Chondrocyte (in vitro differentiated cells): Measurements from ENCODE around the gene GRIK4. TPM values are rescaled to one million over a fixed set of nuclear protein-coding genes. Genes with fewer than 3 reads are reported as not detected.

Source experiments
- DNase-seq: peaks from one replicate; pipeline ENCODE4 v3.0.0; 2021; ENCODE audit warnings: mixed read lengths, low spot score
- H3K27ac Mint-ChIP-seq: one replicate; pipeline ENCODE4 v1.8.0; 2021; ENCODE audit warnings: mild to moderate bottlenecking, moderate library complexity, mixed read lengths; ENCODE audit not compliant: unreplicated experiment
- H3K27me3 Mint-ChIP-seq: 2 replicates; pipeline ENCODE4 v1.8.0; 2021; ENCODE audit warnings: low read depth, mixed read lengths
- H3K36me3 Mint-ChIP-seq: 2 replicates; pipeline ENCODE4 v1.8.0; 2021; ENCODE audit warnings: low read depth, mixed read lengths
- H3K4me1 Mint-ChIP-seq: 2 replicates; pipeline ENCODE4 v1.8.0; 2021; ENCODE audit warnings: low read depth, mild to moderate bottlenecking, mixed read lengths
- H3K4me3 Mint-ChIP-seq: one replicate; pipeline ENCODE4 v1.8.0; 2021; ENCODE audit warnings: mild to moderate bottlenecking, moderate library complexity, mixed read lengths; ENCODE audit not compliant: unreplicated experiment
- H3K9me3 Mint-ChIP-seq: 2 replicates; pipeline ENCODE4 v1.8.0; 2021; ENCODE audit warnings: low read depth, mixed read lengths
- total RNA-seq: library from RNA; stranded (reverse); gene quantifications from 3 replicates; pipeline ENCODE4 v1.2.1, GENCODE V29; 2021
- TF ChIP-seq, protein P1 (sequence below): fragments of 200-600 bp; sonication (generic); IDR thresholded peaks from 2 replicates; pipeline ENCODE4 v1.5.0; 2021; ENCODE audit warnings: antibody characterized with exemption, mild to moderate bottlenecking, moderate library complexity

Gene GRIK4
- total RNA-seq, 1 donor from 2014 or later = 0.37 TPM

- no peak for DNase-seq
- TF ChIP-seq, protein P1, sequence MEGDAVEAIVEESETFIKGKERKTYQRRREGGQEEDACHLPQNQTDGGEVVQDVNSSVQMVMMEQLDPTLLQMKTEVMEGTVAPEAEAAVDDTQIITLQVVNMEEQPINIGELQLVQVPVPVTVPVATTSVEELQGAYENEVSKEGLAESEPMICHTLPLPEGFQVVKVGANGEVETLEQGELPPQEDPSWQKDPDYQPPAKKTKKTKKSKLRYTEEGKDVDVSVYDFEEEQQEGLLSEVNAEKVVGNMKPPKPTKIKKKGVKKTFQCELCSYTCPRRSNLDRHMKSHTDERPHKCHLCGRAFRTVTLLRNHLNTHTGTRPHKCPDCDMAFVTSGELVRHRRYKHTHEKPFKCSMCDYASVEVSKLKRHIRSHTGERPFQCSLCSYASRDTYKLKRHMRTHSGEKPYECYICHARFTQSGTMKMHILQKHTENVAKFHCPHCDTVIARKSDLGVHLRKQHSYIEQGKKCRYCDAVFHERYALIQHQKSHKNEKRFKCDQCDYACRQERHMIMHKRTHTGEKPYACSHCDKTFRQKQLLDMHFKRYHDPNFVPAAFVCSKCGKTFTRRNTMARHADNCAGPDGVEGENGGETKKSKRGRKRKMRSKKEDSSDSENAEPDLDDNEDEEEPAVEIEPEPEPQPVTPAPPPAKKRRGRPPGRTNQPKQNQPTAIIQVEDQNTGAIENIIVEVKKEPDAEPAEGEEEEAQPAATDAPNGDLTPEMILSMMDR = no peak
- Mint-ChIP-seq H3K27ac (no peak overlapping the region), H3K4me3 (no peak overlapping the region), H3K27me3 (peaks cover 13% of the 10 kb centered on the region), H3K36me3 (no peaks in the 10 kb centered on the region), H3K4me1 (peaks cover 17% of the 10 kb centered on the region), H3K9me3 (no peaks in the 10 kb centered on the region)
Observed at GRCh38 chr11:120676991-120677390, 165.4 kb downstream of the GRIK4 start.

DNA sequence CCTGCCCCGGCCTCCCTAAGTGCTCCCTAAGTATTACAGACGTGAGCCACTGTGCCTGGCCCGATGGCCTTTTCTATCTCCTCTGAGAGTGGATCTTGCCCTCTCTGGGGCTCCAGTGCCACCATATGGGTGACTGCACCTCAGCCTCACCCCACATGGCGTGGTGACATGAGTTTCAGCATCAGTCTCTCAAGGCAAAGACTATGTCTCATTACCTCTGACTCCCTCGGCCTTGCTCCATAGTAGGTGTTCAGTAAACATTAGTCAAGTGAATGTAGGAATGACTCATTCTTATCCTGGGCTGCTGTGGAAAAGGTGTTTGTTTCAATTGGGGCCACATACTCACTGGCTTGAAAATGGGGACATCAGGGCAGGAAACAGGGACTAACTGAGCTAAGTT, 168.8 kb downstream of the GRIK4 start:
- Mint-ChIP-seq H3K27me3 (peaks cover 30% of the 10 kb centered on the region), H3K9me3 (no peaks in the 10 kb centered on the region), H3K27ac (no peak overlapping the region), H3K4me3 (no peak overlapping the region), H3K36me3 (no peaks in the 10 kb centered on the region), H3K4me1 (peaks cover under 1% of the 10 kb centered on the region)
- TF ChIP-seq, protein P1 = no peak
- DNase-seq = no peak

DNA sequence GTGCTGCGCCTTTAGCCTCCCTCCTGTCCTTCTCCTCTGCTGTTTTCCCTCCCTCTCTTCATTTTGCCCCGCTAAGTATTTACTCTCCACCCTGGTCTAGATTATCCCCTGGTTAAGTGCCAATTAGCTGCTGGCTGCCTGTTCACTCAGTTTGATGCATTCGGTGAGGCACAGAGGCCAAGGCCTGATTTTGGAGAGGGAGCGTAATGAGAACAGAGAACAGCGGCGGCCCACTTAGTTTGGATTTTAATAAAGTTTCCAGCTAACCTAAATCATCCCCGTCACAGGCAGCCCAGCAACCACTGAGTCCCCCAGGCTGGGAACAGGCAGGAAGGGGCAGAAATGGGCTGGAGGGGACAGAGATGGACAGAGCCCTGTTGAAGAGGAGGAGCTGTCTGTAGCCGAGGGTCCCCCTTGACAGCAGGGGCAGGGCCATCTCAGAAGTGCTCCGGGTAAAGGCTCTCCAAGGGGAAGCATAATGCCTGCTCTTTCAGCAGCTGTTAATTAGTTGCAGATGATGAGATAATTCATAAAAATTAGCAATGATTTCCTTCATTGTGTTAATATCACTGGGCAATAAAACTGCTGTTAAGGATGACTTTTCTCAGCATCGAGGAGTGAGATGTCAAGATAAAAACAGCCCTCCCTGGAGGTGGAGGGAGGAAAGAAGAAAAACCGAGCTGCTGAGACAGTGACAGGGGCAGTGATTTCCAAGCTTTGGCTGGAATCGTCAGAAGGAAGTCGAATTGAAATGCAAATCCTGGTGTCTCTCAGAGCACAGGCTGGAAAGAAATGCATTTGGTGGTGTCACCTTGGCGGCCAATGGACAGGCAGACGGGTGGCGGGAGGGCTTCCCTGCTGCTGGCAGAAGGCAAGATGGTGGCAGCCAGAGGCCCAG, 170.1 kb downstream of the GRIK4 start:
- TF ChIP-seq, protein P1 = no peak
- Mint-ChIP-seq H3K4me1 (no peaks in the 10 kb centered on the region), H3K4me3 (no peak overlapping the region), H3K27me3 (peaks cover 38% of the 10 kb centered on the region), H3K9me3 (no peaks in the 10 kb centered on the region), H3K27ac (no peak overlapping the region), H3K36me3 (no peaks in the 10 kb centered on the region)
- no peak for DNase-seq

GRCh38 chr11:120682332-120682649, 170.7 kb downstream of the GRIK4 start:
- Mint-ChIP-seq H3K4me3 (no peak overlapping the region), H3K9me3 (no peaks in the 10 kb centered on the region), H3K27ac (no peak overlapping the region), H3K27me3 (peaks cover 38% of the 10 kb centered on the region), H3K4me1 (no peaks in the 10 kb centered on the region), H3K36me3 (no peaks in the 10 kb centered on the region)
- TF ChIP-seq, protein P1 = no peak
- no peak for DNase-seq

- Mint-ChIP-seq H3K9me3 (no peaks in the 10 kb centered on the region), H3K4me3 (no peak overlapping the region), H3K36me3 (no peaks in the 10 kb centered on the region), H3K27ac (no peak overlapping the region), H3K27me3 (peaks cover 37% of the 10 kb centered on the region), H3K4me1 (no peaks in the 10 kb centered on the region)
- no peak for DNase-seq
- TF ChIP-seq, protein P1 = no peak
Observed at GRCh38 chr11:120682866-120683265, 171.3 kb downstream of the GRIK4 start.
